ENCODE data around the gene EYA2.
"Not testable (repeated sequence)": the region's sequence is repeated elsewhere in the genome, so short reads cannot be mapped to it uniquely, and the experiment has no call there.

The EYA2 gene

DNA sequence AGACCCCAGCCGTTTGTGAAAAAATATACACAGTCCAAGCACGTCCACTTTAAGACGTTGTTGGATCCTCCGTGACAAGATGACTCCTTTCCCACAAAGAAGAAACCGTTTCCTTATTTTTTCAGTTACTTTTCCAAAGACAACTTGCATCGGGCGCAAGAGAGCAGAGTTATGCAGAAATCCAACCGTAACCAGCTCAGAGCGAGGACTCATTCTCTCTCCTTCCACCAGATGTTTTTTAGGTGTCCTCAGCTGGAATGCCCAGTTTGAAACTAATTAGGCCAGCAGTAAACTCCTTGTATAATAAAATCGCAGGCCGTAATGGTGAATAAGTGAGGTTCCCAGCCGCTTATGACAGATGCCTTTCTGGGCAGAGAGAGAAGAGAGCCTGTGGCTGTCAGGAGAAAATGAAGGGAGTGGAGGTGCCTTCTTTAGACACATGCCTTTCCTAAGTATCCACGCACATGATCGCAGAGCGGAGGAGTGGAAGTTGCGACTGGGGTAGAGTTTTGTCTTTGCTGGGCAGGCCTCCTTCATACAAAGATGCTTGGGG is 2.8 kb downstream of the EYA2 start:
- no peak for DNase-seq

- peak in 1 of 2 experiments; percentile 16 for DNase-seq
Observed at GRCh38 chr20:46898423-46898822, 3.8 kb downstream of the EYA2 start.

GRCh38 chr20:46899621-46900020 is 5.0 kb downstream of the EYA2 start:
- no peak for DNase-seq

DNA sequence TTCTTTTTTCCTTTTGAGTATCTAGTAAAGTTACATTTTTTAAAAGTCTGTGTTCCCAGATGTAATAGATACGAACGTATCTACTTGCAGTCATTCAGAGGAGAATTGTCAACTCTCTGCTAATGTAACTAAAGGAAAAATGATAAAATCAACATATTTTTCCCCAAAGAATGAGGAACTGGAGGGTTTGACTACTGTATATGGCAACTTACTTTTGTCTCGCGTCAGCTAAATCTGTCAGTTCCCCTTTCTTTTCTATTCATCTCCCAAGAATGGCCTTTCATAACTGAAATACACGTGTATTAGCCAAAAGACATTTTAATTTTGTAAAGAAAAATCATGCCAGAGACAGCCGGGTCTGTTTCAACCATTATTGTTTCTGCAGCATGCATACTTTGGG is 5.4 kb downstream of the EYA2 start:
- no peak for DNase-seq

DNA sequence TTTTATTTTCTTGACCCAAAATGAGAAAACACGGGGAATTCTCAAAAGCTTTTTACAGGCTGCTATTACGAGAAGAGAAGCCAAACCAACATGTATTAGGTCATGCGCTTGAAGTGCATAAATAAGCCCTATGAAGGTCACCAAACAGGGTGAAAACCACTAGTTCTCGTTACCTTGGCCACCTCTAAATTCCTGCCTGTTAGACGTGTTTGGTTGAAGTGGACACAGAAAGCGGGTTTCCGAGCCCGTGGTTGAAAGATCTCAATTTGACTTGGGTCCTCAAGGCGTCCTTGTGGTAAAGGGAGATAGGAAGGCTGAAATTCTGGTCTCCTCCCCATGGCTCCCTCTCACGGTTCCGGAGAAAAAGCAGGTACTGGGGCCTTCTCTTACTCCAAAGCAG is 6.2 kb downstream of the EYA2 start:
- no peak for DNase-seq

GRCh38 chr20:46901638-46902037 is 7.0 kb downstream of the EYA2 start:
- DNase-seq = no peak

- no peak for DNase-seq
Observed at GRCh38 chr20:46903256-46903655, 8.6 kb downstream of the EYA2 start.

GRCh38 chr20:46903937-46904336 is 9.3 kb downstream of the EYA2 start:
- no peak for DNase-seq

GRCh38 chr20:46905364-46906125 is 10.9 kb downstream of the EYA2 start:
- DNase-seq = no peak

GRCh38 chr20:46913329-46914044 is 18.8 kb downstream of the EYA2 start:
- no peak for DNase-seq

GRCh38 chr20:46914789-46915379 is 20.2 kb downstream of the EYA2 start:
- DNase-seq = no peak

DNA sequence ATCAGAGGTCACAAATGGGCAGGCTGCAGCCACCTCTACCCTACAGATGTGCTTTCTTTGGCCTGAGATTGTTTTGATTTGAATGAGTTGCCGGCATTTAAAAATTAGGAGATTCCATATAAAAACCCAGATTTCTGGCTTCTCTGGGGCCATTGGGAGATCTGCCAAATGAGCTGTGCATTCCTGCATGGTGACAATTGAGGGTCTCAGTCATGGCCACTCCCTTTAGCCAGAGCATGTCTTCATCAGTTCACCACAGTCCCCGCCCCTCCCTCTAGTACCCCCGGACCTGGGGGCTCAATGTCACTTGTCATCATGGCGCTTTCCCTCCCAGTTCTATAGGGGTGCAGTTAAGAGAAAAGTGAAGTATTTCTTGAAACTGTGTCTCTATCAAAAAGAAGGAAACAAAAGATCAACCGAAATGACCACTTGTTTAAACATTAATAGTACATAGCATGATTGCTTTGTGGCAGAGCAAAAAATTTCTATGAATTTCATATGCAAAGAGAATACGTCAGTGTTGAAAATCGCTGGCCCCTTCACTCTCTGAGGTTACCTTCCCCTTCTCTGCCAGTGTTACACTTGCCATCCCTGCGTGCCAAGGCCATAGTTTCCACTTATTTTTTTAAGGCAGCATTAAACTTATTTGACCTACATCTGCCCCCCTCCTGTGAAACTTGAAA is 21.1 kb downstream of the EYA2 start:
- DNase-seq = no peak

GRCh38 chr20:46916258-46916603 is 21.6 kb downstream of the EYA2 start:
- DNase-seq = no peak

GRCh38 chr20:46917155-46917554 is 22.5 kb downstream of the EYA2 start:
- DNase-seq = no peak

DNA sequence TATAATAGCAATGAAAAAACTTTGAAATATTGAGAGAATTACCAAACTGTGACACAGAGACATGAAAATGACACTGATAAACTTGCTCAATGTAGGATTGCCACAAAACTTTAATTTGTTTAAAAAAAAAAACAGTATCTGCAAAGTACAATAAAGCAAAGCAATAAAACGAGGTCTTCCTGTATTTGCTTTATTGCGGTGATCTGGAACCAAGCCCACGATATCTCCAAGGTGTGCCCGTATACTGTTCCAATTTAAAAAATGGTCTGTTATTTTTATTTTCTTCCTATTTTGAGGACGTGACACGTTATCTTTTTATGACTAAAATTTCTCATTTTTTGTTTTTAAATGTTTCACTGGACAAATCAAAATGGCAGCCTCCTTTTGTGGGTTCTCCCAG is 25.5 kb downstream of the EYA2 start:
- DNase-seq = no peak

DNA sequence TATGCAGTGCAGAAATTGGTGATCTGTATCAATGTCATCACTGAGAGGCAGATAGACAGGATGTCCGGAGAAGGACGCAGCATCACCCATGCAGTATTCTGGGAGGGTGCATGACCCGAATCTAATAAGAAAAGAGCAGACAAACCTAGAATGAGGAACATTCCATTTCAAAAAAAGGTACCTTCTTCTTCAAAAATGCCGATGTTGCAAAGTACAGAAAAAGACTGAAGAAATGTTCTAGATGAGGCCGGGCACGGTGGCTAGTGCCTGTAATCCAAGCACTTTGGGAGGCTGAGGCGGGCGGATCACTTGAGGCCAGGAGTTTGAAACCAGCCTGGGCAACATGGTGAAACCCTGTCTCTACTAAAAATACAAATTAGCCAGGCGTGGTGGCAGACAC is 28.2 kb downstream of the EYA2 start:
- not testable (repeated sequence) for DNase-seq

DNA sequence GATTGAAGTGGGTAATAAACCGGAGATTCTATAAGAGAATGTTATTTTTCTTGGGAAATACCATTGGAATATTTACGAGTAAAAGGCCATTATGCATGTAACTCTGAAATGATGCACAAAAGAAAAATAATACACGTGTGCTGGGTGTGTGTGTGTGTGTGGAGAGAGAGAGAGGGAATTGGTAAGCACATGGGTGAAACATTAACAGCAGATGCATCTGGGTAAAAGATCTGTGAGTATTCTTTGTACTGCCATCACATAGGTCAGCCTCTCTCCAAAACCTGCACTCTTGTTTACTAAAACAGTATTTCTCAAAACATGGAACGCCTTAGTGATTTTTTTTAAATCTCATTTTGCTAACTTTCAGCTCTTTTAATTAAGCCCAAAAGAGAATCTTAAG is 28.9 kb downstream of the EYA2 start:
- no peak for DNase-seq

- DNase-seq = no peak
Observed at GRCh38 chr20:46928580-46929132, 34.0 kb downstream of the EYA2 start.

DNA sequence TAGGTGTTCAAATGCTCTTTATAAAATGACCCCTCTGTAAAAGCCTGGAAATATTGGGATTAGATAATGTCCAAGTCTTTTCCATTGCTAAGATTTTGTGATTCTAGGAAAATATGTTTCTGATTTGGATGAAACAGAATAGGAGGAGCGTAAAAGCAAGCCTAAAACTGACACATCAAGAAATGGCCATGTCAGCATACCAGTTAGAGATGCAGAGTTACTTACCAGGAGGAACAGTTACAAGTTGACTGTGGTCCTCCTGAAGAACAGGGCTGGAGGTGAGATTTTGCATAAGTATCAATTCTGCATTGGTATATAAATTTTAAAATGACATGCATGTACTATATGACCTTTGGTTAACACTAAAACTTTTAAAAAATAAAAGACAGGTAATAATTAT is 35.3 kb downstream of the EYA2 start:
- no peak for DNase-seq

DNA sequence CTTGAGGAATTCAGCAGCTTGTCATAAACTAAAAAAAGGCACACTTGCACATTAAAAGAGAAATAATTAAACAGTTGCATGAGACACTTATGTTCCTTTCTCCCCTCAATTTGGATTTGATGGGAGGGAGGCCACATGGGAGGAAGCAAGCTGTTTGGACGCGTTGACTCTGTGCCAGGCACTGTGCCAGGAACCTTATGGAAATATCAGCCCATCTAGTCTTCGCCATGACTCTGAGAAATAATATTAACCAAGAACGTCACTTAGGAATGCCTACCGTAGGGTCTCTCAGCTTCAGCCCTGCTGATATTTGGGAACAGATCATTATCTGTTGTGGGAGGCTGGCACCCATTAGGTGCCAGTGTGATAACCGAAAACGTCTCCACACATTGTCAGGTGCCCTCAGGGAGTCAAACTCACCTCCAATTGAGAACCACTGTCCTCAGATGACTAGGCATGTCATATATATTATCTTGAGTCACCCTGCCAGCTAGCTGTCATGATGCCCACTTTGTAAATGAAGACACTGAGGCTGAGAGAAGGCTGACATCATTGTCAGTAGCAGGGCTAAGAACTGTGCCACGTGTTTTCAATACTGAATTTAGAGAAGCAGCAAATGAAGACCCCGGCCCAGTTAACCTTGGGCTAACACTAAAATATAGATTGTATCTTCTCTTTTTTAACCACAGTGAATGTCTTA is 36.1 kb downstream of the EYA2 start:
- DNase-seq = no peak

- DNase-seq = no peak
Observed at GRCh38 chr20:46931699-46932098, 37.1 kb downstream of the EYA2 start.

DNA sequence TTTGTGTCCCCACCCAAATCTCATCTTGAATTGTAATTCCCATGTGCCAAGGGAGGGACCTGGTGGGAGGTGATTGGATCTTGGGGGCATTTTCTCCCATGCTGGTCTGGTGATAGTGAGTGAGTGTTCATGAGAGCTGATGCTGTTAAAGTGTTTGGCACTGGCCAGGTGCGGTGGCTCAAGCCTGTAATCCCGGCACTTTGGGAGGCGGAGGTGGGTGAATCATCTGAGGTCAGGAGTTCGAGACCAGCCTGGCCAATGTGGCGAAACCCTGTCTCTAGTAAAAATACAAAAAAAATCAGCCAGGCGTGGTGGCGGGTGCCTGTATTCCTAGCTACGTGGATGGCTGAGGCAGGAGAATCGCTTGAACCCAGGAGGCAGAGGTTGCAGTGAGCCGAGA is 37.8 kb downstream of the EYA2 start:
- DNase-seq = not testable (repeated sequence)

Measured in NCI-H1930 (cell line).